ENCODE measurements around the gene SLF2. TPM values are rescaled to one million over a fixed set of nuclear protein-coding genes. Genes with fewer than 3 reads are reported as not detected.

SLF2 gene
- total and polyA plus RNA-seq, 9 of the 15 experiments (the other 6 are each of a cell fraction or from before 2014, with no cell fraction given) = 1.7 to 18.4 (median 7.8) TPM

- TF ChIP-seq E2F6 (IDR thresholded peaks at IDR 0.05; ENCODE audit: borderline replicate concordance in 1 of 2, extremely low read depth in 1 of 2, insufficient read depth in 1 of 2, insufficient read length in 1 of 2, low read depth in 1 of 2, low read length in 1 of 2, poor library complexity in 1 of 2, severe bottlenecking in 1 of 2) = peak in 1 of 2 experiments; percentile 64
- TF ChIP-seq RAD51 (IDR thresholded peaks at IDR 0.05; ENCODE audit: borderline replicate concordance, low read depth) = peak; percentile 88
- TF ChIP-seq POLR2B (IDR thresholded peaks at IDR 0.05; ENCODE audit: low read depth, partially characterized antibody) = no peak
- TF ChIP-seq GABPB1 (CRISPR knock-in tag; IDR thresholded peaks at IDR 0.05) = no peak
- TF ChIP-seq CREB1 (IDR thresholded peaks at IDR 0.05) = no peak
- TF ChIP-seq CREB1 (CRISPR knock-in tag; IDR thresholded peaks at IDR 0.05) = no peak
- TF ChIP-seq E2F5 (CRISPR knock-in tag; IDR thresholded peaks at IDR 0.05) = no peak
- peak; percentile 15; the same call in 1 of the 2 replicates for TF ChIP-seq REST (IDR thresholded peaks at IDR 0.05; ENCODE audit: borderline replicate concordance)
- TF ChIP-seq REST (CRISPR knock-in tag; IDR thresholded peaks at IDR 0.05; ENCODE audit: low read depth) = no peak
- TF ChIP-seq CREB5 (CRISPR knock-in tag; IDR thresholded peaks at IDR 0.05) = no peak
- TF ChIP-seq TCF7L2 (IDR thresholded peaks at IDR 0.05; ENCODE audit: low read depth, low read length) = no peak
- no peak for TF ChIP-seq FOXM1 (IDR thresholded peaks at IDR 0.05; ENCODE audit: low read depth)
- no peak for TF ChIP-seq FOXM1 (CRISPR knock-in tag; IDR thresholded peaks at IDR 0.05; ENCODE audit: low read depth)
- TF ChIP-seq RCOR1 (IDR thresholded peaks at IDR 0.05; ENCODE audit: borderline replicate concordance in 1 of 2, low read depth in 2 of 2, low read length in 2 of 2) = no peak
- no peak for TF ChIP-seq HCFC1 (IDR thresholded peaks at IDR 0.05; ENCODE audit: low read depth, low read length)
Observed at GRCh38 chr10:100996678-100997359, 84.1 kb downstream of the SLF2 start (continued).
